GM12801 (cell line): ENCODE results near the gene ANKRD31.

Experiments used
- CTCF ChIP-seq: IDR thresholded peaks from one replicate; pipeline ENCODE4 v1.5.1; 2011; ENCODE audit warnings: control low read depth; ENCODE audit not compliant: insufficient read length; ENCODE audit errors: extremely low read depth

Gene ANKRD31

GRCh38 chr5:75242067-75242466 is 5.4 kb upstream of the ANKRD31 start:
- TF ChIP-seq CTCF: no peak

GRCh38 chr5:75239681-75240080 is 3.0 kb upstream of the ANKRD31 start:
- no peak for TF ChIP-seq CTCF

GRCh38 chr5:75235711-75236110 is 967 bp downstream of the ANKRD31 start:
- TF ChIP-seq CTCF: no peak

- TF ChIP-seq CTCF: no peak
Observed at GRCh38 chr5:75234251-75234650, 2.4 kb downstream of the ANKRD31 start.

GRCh38 chr5:75226916-75227315 is 9.8 kb downstream of the ANKRD31 start:
- no peak for TF ChIP-seq CTCF

- no peak for TF ChIP-seq CTCF
Observed at GRCh38 chr5:75225506-75225905, 11.2 kb downstream of the ANKRD31 start.

GRCh38 chr5:75214928-75215327 is 21.8 kb downstream of the ANKRD31 start:
- no peak for TF ChIP-seq CTCF

GRCh38 chr5:75214409-75214808 is 22.3 kb downstream of the ANKRD31 start:
- TF ChIP-seq CTCF: no peak
